ENCODE data around the gene OLFM1. TPM values are rescaled to one million over a fixed set of nuclear protein-coding genes. Genes with fewer than 3 reads are reported as not detected.

The OLFM1 gene
- total RNA-seq, 1 donor from 2014 or later: 5.5 TPM

DNA sequence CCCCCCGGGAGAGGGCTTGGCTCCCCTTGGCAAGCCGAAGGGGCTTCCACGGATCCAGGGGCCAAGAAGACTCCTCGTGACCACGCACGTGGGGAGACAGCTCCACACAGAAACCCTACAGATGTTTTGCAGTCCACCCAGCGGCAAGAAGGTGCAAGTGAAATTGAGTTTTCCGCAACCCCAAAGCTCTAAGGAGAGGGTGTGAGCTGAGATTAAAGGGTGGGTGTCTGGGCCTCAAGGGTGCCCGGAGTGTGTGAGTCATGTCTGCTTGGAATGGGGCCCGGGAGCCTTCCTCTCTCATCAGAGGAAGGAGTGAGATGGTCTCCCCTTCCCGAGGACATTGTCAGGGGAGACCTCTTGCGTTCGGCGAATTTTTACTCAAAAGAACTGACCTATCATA lies 79.1 kb downstream of the OLFM1 start:
- no peak overlapping the region for H2AFZ ChIP-seq (ENCODE audit: low read depth, low read length)
- Mint-ChIP-seq H3K27me3 (ENCODE audit: low read depth, unreplicated experiment) (peaks cover 55% of the 10 kb centered on the region), H3K9me3 (ENCODE audit: unreplicated experiment) (peaks cover 5% of the 10 kb centered on the region), H3K27ac (ENCODE audit: unreplicated experiment) (no peak overlapping the region), H3K4me1 (ENCODE audit: low read depth, unreplicated experiment) (no peaks in the 10 kb centered on the region), H3K4me3 (ENCODE audit: unreplicated experiment) (no peak overlapping the region), H3K36me3 (ENCODE audit: low read depth, unreplicated experiment) (no peaks in the 10 kb centered on the region)
- FAIRE-seq: no peak
- peaks cover 5% of the 10 kb centered on the region for H3K9me3 ChIP-seq (ENCODE audit: insufficient read depth, low read depth, low read length)
- H4K20me1 ChIP-seq (ENCODE audit: insufficient read depth, low read length): no peaks in the 10 kb centered on the region
- no peaks in the 10 kb centered on the region for H3K27me3 ChIP-seq (ENCODE audit: insufficient read depth, low read length)
- no peaks in the 10 kb centered on the region for H3K79me2 ChIP-seq (ENCODE audit: insufficient read depth, low read length)
- no peaks in the 10 kb centered on the region for H3K36me3 ChIP-seq (ENCODE audit: insufficient read depth, low read length)
- H3K4me1 ChIP-seq (ENCODE audit: insufficient read depth, low read length): no peaks in the 10 kb centered on the region
- no peak for TF ChIP-seq EZH2 (IDR thresholded peaks at IDR 0.05; ENCODE audit: insufficient read depth, low read length)
- TF ChIP-seq, protein P1, sequence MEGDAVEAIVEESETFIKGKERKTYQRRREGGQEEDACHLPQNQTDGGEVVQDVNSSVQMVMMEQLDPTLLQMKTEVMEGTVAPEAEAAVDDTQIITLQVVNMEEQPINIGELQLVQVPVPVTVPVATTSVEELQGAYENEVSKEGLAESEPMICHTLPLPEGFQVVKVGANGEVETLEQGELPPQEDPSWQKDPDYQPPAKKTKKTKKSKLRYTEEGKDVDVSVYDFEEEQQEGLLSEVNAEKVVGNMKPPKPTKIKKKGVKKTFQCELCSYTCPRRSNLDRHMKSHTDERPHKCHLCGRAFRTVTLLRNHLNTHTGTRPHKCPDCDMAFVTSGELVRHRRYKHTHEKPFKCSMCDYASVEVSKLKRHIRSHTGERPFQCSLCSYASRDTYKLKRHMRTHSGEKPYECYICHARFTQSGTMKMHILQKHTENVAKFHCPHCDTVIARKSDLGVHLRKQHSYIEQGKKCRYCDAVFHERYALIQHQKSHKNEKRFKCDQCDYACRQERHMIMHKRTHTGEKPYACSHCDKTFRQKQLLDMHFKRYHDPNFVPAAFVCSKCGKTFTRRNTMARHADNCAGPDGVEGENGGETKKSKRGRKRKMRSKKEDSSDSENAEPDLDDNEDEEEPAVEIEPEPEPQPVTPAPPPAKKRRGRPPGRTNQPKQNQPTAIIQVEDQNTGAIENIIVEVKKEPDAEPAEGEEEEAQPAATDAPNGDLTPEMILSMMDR (IDR thresholded peaks at IDR 0.05; ENCODE audit: insufficient read depth, low read depth, low read length): no peak
- DNase-seq (ENCODE audit: low read depth): no peak
- no peak overlapping the region for H3K4me2 ChIP-seq (ENCODE audit: low read length)
- no peak overlapping the region for H3K9ac ChIP-seq (ENCODE audit: low read length)
- H3K4me3 ChIP-seq (ENCODE audit: insufficient read depth, low read depth, low read length): no peak overlapping the region
- H3K27ac ChIP-seq (ENCODE audit: low read depth, low read length): no peak overlapping the region

- H3K36me3 Mint-ChIP-seq (ENCODE audit: low read depth, unreplicated experiment): no peaks in the 10 kb centered on the region
- H3K27ac ChIP-seq (ENCODE audit: low read depth, low read length): no peak overlapping the region
- no peak overlapping the region for H3K27ac Mint-ChIP-seq (ENCODE audit: unreplicated experiment)
- peaks cover 5% of the 10 kb centered on the region for H3K9me3 Mint-ChIP-seq (ENCODE audit: unreplicated experiment)
- H2AFZ ChIP-seq (ENCODE audit: low read depth, low read length): no peak overlapping the region
- H3K27me3 Mint-ChIP-seq (ENCODE audit: low read depth, unreplicated experiment): peaks cover 60% of the 10 kb centered on the region
- TF ChIP-seq, protein P1 (IDR thresholded peaks at IDR 0.05; ENCODE audit: insufficient read depth, low read depth, low read length): no peak
- TF ChIP-seq EZH2 (IDR thresholded peaks at IDR 0.05; ENCODE audit: insufficient read depth, low read length): no peak
- no peak overlapping the region for H3K4me3 ChIP-seq (ENCODE audit: insufficient read depth, low read depth, low read length)
- no peak overlapping the region for H3K4me2 ChIP-seq (ENCODE audit: low read length)
- no peak for DNase-seq (ENCODE audit: low read depth)
- H3K4me1 ChIP-seq (ENCODE audit: insufficient read depth, low read length): no peaks in the 10 kb centered on the region
- peaks cover 5% of the 10 kb centered on the region for H3K9me3 ChIP-seq (ENCODE audit: insufficient read depth, low read depth, low read length)
- no peaks in the 10 kb centered on the region for H3K4me1 Mint-ChIP-seq (ENCODE audit: low read depth, unreplicated experiment)
- H3K4me3 Mint-ChIP-seq (ENCODE audit: unreplicated experiment): no peak overlapping the region
- no peaks in the 10 kb centered on the region for H4K20me1 ChIP-seq (ENCODE audit: insufficient read depth, low read length)
- H3K36me3 ChIP-seq (ENCODE audit: insufficient read depth, low read length): no peaks in the 10 kb centered on the region
- H3K79me2 ChIP-seq (ENCODE audit: insufficient read depth, low read length): no peaks in the 10 kb centered on the region
- H3K27me3 ChIP-seq (ENCODE audit: insufficient read depth, low read length): no peaks in the 10 kb centered on the region
- FAIRE-seq: no peak
- H3K9ac ChIP-seq (ENCODE audit: low read length): no peak overlapping the region
Measured at GRCh38 chr9:135167356-135167755, 79.9 kb downstream of the OLFM1 start.

- Mint-ChIP-seq H3K36me3 (ENCODE audit: low read depth, unreplicated experiment) (no peaks in the 10 kb centered on the region), H3K9me3 (ENCODE audit: unreplicated experiment) (peaks cover 5% of the 10 kb centered on the region), H3K4me3 (ENCODE audit: unreplicated experiment) (no peak overlapping the region), H3K4me1 (ENCODE audit: low read depth, unreplicated experiment) (no peaks in the 10 kb centered on the region), H3K27me3 (ENCODE audit: low read depth, unreplicated experiment) (peaks cover 65% of the 10 kb centered on the region), H3K27ac (ENCODE audit: unreplicated experiment) (no peak overlapping the region)
- no peaks in the 10 kb centered on the region for H4K20me1 ChIP-seq (ENCODE audit: insufficient read depth, low read length)
- H2AFZ ChIP-seq (ENCODE audit: low read depth, low read length): no peak overlapping the region
- H3K4me2 ChIP-seq (ENCODE audit: low read length): no peak overlapping the region
- DNase-seq (ENCODE audit: low read depth) (no peak), FAIRE-seq (no peak)
- H3K79me2 ChIP-seq (ENCODE audit: insufficient read depth, low read length): no peaks in the 10 kb centered on the region
- no peak overlapping the region for H3K4me3 ChIP-seq (ENCODE audit: insufficient read depth, low read depth, low read length)
- no peaks in the 10 kb centered on the region for H3K4me1 ChIP-seq (ENCODE audit: insufficient read depth, low read length)
- TF ChIP-seq, protein P1 (IDR thresholded peaks at IDR 0.05; ENCODE audit: insufficient read depth, low read depth, low read length): no peak
- TF ChIP-seq EZH2 (IDR thresholded peaks at IDR 0.05; ENCODE audit: insufficient read depth, low read length): no peak
- no peak overlapping the region for H3K9ac ChIP-seq (ENCODE audit: low read length)
- no peaks in the 10 kb centered on the region for H3K36me3 ChIP-seq (ENCODE audit: insufficient read depth, low read length)
- H3K27me3 ChIP-seq (ENCODE audit: insufficient read depth, low read length): no peaks in the 10 kb centered on the region
- H3K9me3 ChIP-seq (ENCODE audit: insufficient read depth, low read depth, low read length): peaks cover 5% of the 10 kb centered on the region
- no peak overlapping the region for H3K27ac ChIP-seq (ENCODE audit: low read depth, low read length)
Measured at GRCh38 chr9:135167849-135168655, 80.6 kb downstream of the OLFM1 start.

Measured in astrocyte (in vitro differentiated cells and primary cell).